ENCODE results near the gene LYPD6. TPM values are rescaled to one million over a fixed set of nuclear protein-coding genes. Genes with fewer than 3 reads are reported as not detected.

LYPD6 gene
- total and polyA plus RNA-seq, 9 of the 15 experiments (the other 6 are each of a cell fraction or from before 2014, with no cell fraction given), result not detected

GRCh38 chr2:149448315-149448714, 117.9 kb downstream of the LYPD6 start:
- ChIA-PET POLR2A (interaction anchor here (0.7 kb wide), 1 partner anchor 59 kb away, joined by 3 read pairs; no protein-coding TSS in a partner anchor), CTCF (ENCODE audit: low intra/inter-chr PET ratio) (no interaction called here)
- in situ Hi-C loops (cut with MboI) (no loop called here), intact Hi-C loops (cut with micrococcal nuclease) (no loop called here)
- WGBS (ENCODE audit: insufficient coverage, low coverage, missing lambda C conversion rate), result 5% methylated on average over 2 of the region's 2 CpGs
- ATAC-seq (no peak), DNase-seq (ENCODE audit: extremely low read depth in 1 of 4, low spot score in 3 of 4) (no peak), FAIRE-seq (no peak)
- no peaks in the 10 kb centered on the region for H3K9me1 ChIP-seq (ENCODE audit: control insufficient read depth, insufficient read depth, low read length)
- no peaks in the 10 kb centered on the region for H4K20me1 ChIP-seq (replicated peaks; ENCODE audit: control insufficient read depth, insufficient read depth, low read length)
- no peak overlapping the region for H3K27ac ChIP-seq (ENCODE audit: extremely low read depth, low read depth, low read length)
- H3K4me3 ChIP-seq, result no peak overlapping the region
- no peaks in the 10 kb centered on the region for H3K27me3 ChIP-seq (ENCODE audit: control insufficient read depth in 2 of 2, insufficient read depth in 2 of 2, low read length in 2 of 2)
- no peaks in the 10 kb centered on the region for H3K9me3 ChIP-seq (replicated peaks; ENCODE audit: control insufficient read depth, insufficient read depth, low read depth, low read length)
- H3K79me2 ChIP-seq (ENCODE audit: control insufficient read depth, insufficient read depth, low read length), result no peaks in the 10 kb centered on the region
- H3K9ac ChIP-seq (ENCODE audit: insufficient read depth in 1 of 2, low read depth in 2 of 2, low read length in 2 of 2), result no peak overlapping the region
- no peak overlapping the region for H2AFZ ChIP-seq (ENCODE audit: low read depth, low read length)
- no peak overlapping the region for H3K4me2 ChIP-seq (ENCODE audit: insufficient read depth, low read length)
- H3K4me1 ChIP-seq (replicated peaks in 1 of 2; ENCODE audit: control insufficient read depth in 2 of 2, insufficient read depth in 2 of 2, low read length in 2 of 2), result no peaks in the 10 kb centered on the region
- no TSS peak for BruUV-seq (replicated peaks)
- TF ChIP-seq HMGN3 (IDR thresholded peaks at IDR 0.05; ENCODE audit: borderline replicate concordance, extremely low read depth, insufficient read length, low read depth, low read length) (no peak), MECOM (CRISPR knock-in tag; IDR thresholded peaks at IDR 0.05) (no peak), ZSCAN29 (IDR thresholded peaks at IDR 0.05) (no peak), CHAMP1 (IDR thresholded peaks at IDR 0.05) (no peak), EGR1 (conservative IDR thresholded peaks at IDR 0.05) (no peak), POLR3G (IDR thresholded peaks at IDR 0.05; ENCODE audit: extremely low read depth, insufficient read length, insufficient replicate concordance) (no peak), ZBTB49 (CRISPR knock-in tag; IDR thresholded peaks at IDR 0.05; ENCODE audit: borderline replicate concordance) (no peak), RBM34 (IDR thresholded peaks at IDR 0.05; ENCODE audit: borderline replicate concordance, insufficient read depth, low read length) (no peak), ZNF778 (CRISPR knock-in tag; IDR thresholded peaks at IDR 0.05) (no peak), ATF4 (CRISPR knock-in tag; IDR thresholded peaks at IDR 0.05) (no peak), SIRT6 (IDR thresholded peaks at IDR 0.05; ENCODE audit: low read depth, low read length) (no peak), SOX6 (IDR thresholded peaks at IDR 0.05) (no peak), SRSF7 (optimal IDR thresholded peaks at IDR 0.05; ENCODE audit: low read depth, low read length) (no peak), COPS2 (conservative IDR thresholded peaks at IDR 0.05) (no peak), TAF1 (IDR thresholded peaks at IDR 0.05; ENCODE audit: control insufficient read depth, extremely low read depth, insufficient read depth, low read length, severe bottlenecking) (no peak), ZFP91 (CRISPR knock-in tag; IDR thresholded peaks at IDR 0.05) (no peak), RBM15 (IDR thresholded peaks at IDR 0.05; ENCODE audit: insufficient read depth, low read length) (no peak)
- no peaks in the 10 kb centered on the region for H3K36me3 ChIP-seq (ENCODE audit: control insufficient read depth, insufficient read depth, low read length)
